ENCODE measurements around the gene SSBP3.
"Not testable (repeated sequence)": the region's sequence is repeated elsewhere in the genome, so short reads cannot be mapped to it uniquely, and the experiment has no call there.

SSBP3 gene

GRCh38 chr1:54347261-54347954, 58.8 kb downstream of the SSBP3 start:
- no peak overlapping the region for H3K27ac ChIP-seq
- no peak for TF ChIP-seq CTCF (IDR thresholded peaks at IDR 0.05)
- TF ChIP-seq ZFX (IDR thresholded peaks at IDR 0.05; ENCODE audit: borderline replicate concordance) = no peak

GRCh38 chr1:54345548-54345947, 60.6 kb downstream of the SSBP3 start:
- not testable (repeated sequence) for H3K27ac ChIP-seq

- no peak for TF ChIP-seq CTCF (IDR thresholded peaks at IDR 0.05)
- TF ChIP-seq ZFX (IDR thresholded peaks at IDR 0.05; ENCODE audit: borderline replicate concordance) = no peak
- H3K27ac ChIP-seq = no peak overlapping the region
Observed at GRCh38 chr1:54345116-54345515, 61.1 kb downstream of the SSBP3 start.

GRCh38 chr1:54342742-54343687, 63.2 kb downstream of the SSBP3 start:
- no peak overlapping the region for H3K27ac ChIP-seq
- TF ChIP-seq ZFX (IDR thresholded peaks at IDR 0.05; ENCODE audit: borderline replicate concordance) = no peak
- no peak for TF ChIP-seq CTCF (IDR thresholded peaks at IDR 0.05)

GRCh38 chr1:54342288-54342687, 63.9 kb downstream of the SSBP3 start:
- no peak overlapping the region for H3K27ac ChIP-seq
- TF ChIP-seq CTCF (IDR thresholded peaks at IDR 0.05) (no peak), ZFX (IDR thresholded peaks at IDR 0.05; ENCODE audit: borderline replicate concordance) (no peak)

- H3K27ac ChIP-seq = no peak overlapping the region
- TF ChIP-seq ZFX (IDR thresholded peaks at IDR 0.05; ENCODE audit: borderline replicate concordance) = no peak
- no peak for TF ChIP-seq CTCF (IDR thresholded peaks at IDR 0.05)
Observed at GRCh38 chr1:54341763-54342162, 64.4 kb downstream of the SSBP3 start.

GRCh38 chr1:54340878-54341277, 65.3 kb downstream of the SSBP3 start:
- no peak overlapping the region for H3K27ac ChIP-seq
- no peak for TF ChIP-seq CTCF (IDR thresholded peaks at IDR 0.05)
- TF ChIP-seq ZFX (IDR thresholded peaks at IDR 0.05; ENCODE audit: borderline replicate concordance) = no peak
